ENCODE results near the gene GASK1B.

The GASK1B gene

GRCh38 chr4:158182736-158183135 is 9.9 kb upstream of the GASK1B start:
- no peak for DNase-seq

GRCh38 chr4:158181906-158182305 is 9.1 kb upstream of the GASK1B start:
- DNase-seq, result no peak

DNA sequence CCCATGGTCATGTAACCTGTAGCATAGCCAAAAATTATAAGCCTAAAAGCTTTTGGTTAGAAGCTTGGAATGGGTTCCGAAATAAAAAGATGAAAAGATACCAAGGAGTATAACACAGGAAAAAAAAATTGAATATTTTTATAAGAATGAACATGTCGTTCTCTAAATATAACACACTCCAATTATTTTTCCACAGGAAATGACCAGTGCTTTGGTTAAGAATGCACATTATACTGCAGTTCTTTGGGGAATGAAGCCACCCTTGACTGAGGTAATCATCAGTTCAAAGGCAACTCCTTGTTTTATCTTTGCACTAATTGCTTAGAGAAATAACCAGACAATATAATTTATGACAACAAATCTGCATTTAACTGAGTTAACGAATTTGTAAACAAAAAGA is 6.6 kb upstream of the GASK1B start:
- no peak for DNase-seq

DNA sequence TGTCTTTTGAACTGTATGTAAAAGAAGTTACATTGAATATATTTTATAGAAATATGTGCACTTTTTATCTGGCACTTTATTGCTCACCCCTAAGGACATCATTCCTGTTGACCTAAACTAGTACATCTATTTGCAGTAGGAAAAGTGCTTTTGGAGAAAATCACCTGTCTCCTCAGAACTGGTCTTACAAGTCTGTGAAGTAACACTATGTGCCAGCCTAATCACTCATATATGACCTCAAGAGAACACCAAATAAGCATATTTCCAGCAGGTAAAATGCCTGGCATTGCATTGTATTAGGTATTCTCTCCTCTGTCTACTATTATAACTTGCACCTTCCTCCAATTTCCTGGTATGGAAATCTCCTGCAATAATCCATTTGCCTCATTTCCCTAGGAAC is 4.0 kb upstream of the GASK1B start:
- DNase-seq, result no peak

GRCh38 chr4:158176108-158176507 is 3.3 kb upstream of the GASK1B start:
- DNase-seq, result no peak

DNA sequence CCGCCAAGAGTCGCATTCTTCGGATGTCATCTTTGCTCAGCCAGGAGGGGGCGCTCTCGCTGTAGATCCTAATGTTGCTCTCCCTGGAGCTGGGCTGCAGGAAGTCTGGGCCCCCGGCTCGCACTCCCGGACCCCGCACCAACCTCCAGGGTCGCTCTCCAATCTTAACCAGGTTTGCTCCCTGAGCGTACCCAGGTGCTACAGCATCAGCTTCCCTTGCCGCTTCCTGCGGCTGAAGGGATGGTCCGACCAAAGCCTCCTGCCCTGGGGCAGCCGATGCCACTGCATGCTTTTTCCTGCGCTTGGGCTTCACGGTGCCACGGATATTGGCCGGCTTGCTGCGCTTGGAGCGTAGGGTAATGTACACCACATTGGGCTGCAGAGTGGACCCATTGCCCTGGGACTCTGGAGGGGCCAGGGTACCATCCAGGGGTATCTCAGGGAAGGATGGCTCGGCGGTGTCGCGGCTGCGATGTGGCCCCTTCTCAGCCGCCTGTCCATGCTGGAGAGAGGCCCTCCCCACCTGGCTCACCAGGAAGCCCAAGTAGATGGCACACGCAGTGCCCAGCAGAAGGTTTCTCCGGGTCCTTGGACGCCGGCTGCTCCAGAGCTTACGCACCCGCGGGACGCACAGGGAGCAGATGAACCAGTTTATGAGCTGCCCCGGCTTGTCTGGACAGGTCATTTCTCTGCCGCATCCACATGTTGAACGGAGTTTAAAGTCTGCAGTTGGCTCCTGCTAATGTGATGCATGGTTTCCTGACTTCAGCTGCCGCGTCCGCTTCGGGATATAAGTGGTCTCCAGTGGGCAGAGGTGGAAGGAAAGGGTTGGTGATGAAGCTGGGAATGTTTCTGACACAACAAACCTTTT is 1.9 kb downstream of the GASK1B start:
- no peak for DNase-seq

- DNase-seq, result no peak
Measured at GRCh38 chr4:158169931-158170690, 2.7 kb downstream of the GASK1B start.

DNA sequence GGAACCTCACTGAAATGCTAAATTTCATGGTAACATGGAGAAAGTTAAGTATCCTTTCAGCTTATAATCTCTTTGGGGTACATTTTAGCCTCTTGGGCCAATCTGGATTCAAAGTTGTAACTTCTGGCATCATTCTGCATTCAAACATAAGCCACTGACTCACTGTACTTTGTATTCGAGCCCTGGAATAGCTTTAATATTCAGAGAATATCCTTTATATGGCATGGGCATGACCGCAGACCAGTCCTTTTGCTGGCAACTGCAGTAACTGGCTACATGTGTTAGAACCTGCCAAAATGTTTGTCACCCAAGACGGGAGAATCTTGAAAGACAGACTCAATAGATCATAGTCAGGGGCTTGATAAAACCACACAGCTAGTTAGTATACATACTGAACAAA is 3.3 kb downstream of the GASK1B start:
- DNase-seq, result no peak

- no peak for DNase-seq
Measured at GRCh38 chr4:158168606-158169005, 4.2 kb downstream of the GASK1B start.

GRCh38 chr4:158166701-158167100 is 6.1 kb downstream of the GASK1B start:
- DNase-seq, result no peak

- DNase-seq, result no peak
Measured at GRCh38 chr4:158164768-158165213, 8.0 kb downstream of the GASK1B start.

- no peak for DNase-seq
Measured at GRCh38 chr4:158163941-158164767, 8.7 kb downstream of the GASK1B start.

DNA sequence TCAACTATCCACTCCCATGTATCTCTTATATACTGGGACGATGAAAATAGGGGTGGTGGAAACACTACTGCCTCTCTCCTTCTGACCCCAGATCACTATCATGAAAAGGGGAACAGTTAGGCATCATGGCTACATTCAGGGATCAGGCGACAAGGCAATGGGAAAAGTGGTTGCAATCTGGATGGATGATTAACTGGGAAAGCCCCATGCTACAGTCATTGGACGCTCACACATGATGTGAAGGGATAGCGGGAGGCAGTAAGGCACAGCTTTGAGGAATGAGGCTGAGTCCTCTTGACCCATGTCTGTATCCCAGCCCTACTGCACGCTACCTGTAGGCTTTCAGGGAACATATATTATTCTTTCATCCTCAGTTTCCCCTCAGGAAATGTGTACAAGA is 10.2 kb downstream of the GASK1B start:
- no peak for DNase-seq

DNA sequence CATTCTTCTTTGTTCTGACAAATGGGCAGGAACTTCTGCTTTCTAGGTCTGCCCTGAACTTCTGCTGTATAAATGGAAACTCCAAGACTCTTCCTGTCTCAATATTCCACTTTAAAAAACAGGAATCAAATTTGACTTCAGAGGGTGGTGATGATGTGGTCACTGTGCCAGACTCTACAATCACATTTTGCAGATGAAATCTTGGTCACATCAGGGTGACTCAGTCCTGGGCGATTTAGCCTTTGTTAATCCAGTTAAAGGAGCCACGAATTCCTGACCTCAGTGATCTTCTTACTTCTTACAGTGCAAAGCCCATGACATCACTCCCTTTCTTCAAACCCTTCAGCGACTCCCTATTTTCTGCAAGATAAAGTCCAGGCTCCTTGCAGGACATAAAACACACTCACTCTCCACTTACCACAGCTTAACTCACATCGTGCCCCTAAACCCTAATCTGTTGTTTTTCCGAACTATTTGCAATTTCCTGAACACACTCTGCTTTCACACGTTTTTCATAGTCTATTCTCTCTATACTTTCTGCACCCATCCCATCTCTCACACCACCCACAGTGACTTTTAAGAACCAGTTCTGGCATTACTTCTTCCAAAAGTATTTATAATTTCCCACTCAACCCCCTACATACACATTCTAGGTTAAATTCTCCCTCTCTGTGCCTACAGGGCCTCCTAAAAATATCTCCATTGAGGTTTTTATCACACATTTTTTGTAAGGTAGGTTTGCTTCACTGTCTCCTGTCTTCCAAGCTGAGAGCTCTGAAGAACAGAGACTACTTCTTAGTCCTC is 11.1 kb downstream of the GASK1B start:
- no peak for DNase-seq

DNA sequence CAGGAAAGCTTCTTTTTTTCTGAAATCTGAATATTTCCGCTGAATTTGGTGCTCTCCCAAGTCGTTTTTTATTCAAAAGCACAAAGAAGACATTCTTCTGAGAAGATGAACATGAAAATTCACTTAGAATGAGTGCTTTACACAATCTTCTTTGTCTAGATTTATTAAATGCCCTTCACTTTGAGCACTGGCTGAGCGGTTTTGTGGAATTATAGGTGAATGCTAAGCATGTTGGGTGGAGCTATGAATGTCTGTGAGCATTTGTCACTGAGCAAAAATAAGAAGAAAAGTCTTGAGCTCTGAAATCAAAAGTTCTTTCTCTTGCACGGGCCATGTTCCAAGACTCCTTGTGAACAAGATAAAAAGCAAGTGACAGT is 13.1 kb downstream of the GASK1B start:
- no peak for DNase-seq

GRCh38 chr4:158159054-158159717 is 13.6 kb downstream of the GASK1B start:
- no peak for DNase-seq

DNA sequence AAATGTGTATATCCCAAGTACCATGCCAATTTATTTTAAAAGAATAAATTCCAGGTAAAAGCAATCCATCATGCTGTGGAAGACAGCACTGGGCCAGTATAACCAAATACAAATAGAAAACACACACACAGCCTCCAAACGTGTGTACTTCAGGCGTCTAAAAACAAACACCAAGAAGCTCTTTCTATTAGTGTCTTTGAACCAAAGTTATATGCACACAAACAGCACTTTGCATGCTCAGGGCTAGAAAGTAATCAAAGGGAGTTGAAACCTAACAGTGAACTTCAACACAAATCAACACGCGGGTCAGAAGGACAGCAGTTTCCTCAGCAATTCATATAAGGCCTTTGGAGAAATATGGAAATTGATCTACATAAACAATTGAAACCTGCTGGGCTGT is 15.4 kb downstream of the GASK1B start:
- no peak for DNase-seq

- DNase-seq, result no peak
Measured at GRCh38 chr4:158155656-158156356, 17.0 kb downstream of the GASK1B start.

GRCh38 chr4:158147151-158147550 is 25.7 kb downstream of the GASK1B start:
- DNase-seq, result no peak

DNA sequence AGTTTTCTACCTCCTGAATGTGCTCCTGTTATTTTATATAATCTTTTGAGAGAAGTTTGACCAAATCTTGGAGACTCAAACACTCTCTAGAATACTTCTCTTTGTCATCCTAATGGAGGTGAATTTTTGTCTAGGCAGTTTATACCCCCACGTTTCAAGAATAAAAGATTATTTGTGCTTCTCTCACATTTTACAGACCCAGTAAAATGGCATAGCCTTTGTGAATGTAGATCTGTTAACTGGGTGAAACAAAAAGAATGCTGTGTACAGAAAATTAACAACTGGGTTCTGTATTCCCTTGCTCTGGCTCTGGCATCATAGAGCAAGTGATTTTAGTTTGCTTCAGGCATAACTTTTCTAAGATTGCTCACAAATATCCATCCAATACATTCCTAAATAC is 26.1 kb downstream of the GASK1B start:
- no peak for DNase-seq

DNA sequence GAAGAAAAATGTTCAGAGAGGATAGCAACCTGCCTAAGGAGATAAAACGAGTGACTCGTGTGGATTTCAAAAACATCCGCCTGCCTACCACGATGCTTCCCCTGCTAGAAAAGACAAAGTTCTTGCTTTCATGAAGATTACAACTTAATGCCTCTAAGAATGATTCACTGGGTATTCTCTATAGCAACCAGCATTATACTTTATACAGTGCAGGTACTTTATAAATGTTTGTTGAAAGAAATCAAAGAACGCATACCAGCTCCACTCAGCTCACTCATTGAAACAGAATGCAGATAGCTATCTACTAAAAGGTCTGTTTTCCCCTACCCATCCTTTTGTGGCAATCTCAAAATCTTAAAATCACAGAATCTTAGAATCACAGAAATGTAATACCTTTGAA is 33.7 kb downstream of the GASK1B start:
- DNase-seq, result no peak

Measured in KG1 (cell line).